WTC11 (cell line): Measurements from ENCODE around the gene PDGFRB. TPM values are rescaled to one million over a fixed set of nuclear protein-coding genes. Genes with fewer than 3 reads are reported as not detected.
A peak's percentile ranks its signal among the peaks of the same experiment; 100 is the strongest.

ENCODE experiments used
- ATAC-seq: fragments of 200-7000 bp; cut with Tn5 transposase; 2 replicates; pipeline ENCODE4 v1.10.0; 2021; ENCODE audit warnings: mild to moderate bottlenecking, moderate library complexity
- CTCF ChIA-PET: fragments of 300-600 bp; sonication (Branson Sonifier 250); formaldehyde crosslinking; loops from one replicate; lab custom pipeline; 2021; ENCODE audit warnings: antibody characterized with exemption; lab: Charles Lee
- POLR2A ChIA-PET: fragments of 350-600 bp; sonication (Branson Sonifier 250); formaldehyde crosslinking; loops from one replicate; lab custom pipeline; 2021; ENCODE audit warnings: antibody characterized with exemption; lab: Charles Lee
- DNase-seq: peaks from one replicate; pipeline ENCODE4 v3.0.0; 2021; ENCODE audit warnings: low spot score
- H3K27ac Mint-ChIP-seq: 2 replicates; pipeline ENCODE4 v1.8.0; 2021; ENCODE audit warnings: mixed read lengths
- H3K27me3 Mint-ChIP-seq: 2 replicates; pipeline ENCODE4 v1.8.0; 2021; ENCODE audit warnings: low read depth, mild to moderate bottlenecking, moderate library complexity, mixed read lengths
- H3K36me3 Mint-ChIP-seq: 2 replicates; pipeline ENCODE4 v1.8.0; 2021; ENCODE audit warnings: mixed read lengths
- H3K4me1 Mint-ChIP-seq: 2 replicates; pipeline ENCODE4 v1.8.0; 2022; ENCODE audit warnings: mixed read lengths
- H3K4me3 Mint-ChIP-seq: 2 replicates; pipeline ENCODE4 v1.8.0; 2021; ENCODE audit warnings: mild to moderate bottlenecking, moderate library complexity, mixed read lengths
- H3K9me3 Mint-ChIP-seq: 2 replicates; pipeline ENCODE4 v1.8.0; 2021; ENCODE audit warnings: mixed read lengths
- ATF1 ChIP-seq: sonication (generic); formaldehyde crosslinking; IDR thresholded peaks from 2 replicates; pipeline ENCODE4 v1.8.1; 2023; ENCODE audit warnings: mild to moderate bottlenecking, moderate library complexity, missing genetic modification reagents
- ATF2 ChIP-seq: sonication (generic); formaldehyde crosslinking; IDR thresholded peaks from 2 replicates; pipeline ENCODE4 v1.8.1; 2022; ENCODE audit warnings: low read depth, missing genetic modification reagents, borderline replicate concordance
- CBFB ChIP-seq: sonication (generic); formaldehyde crosslinking; IDR thresholded peaks from 2 replicates; pipeline ENCODE4 v1.8.1; 2022; ENCODE audit warnings: mild to moderate bottlenecking, low read depth, missing genetic modification reagents
- CDX4 ChIP-seq: fragments of 250-450 bp; sonication (Bioruptor Pico); IDR thresholded peaks from 2 replicates; pipeline ENCODE4 v1.9.0; 2021; ENCODE audit warnings: moderate library complexity, mild to moderate bottlenecking, inconsistent platforms, borderline replicate concordance
- CTCF ChIP-seq: fragments of 200-600 bp; IDR thresholded peaks from 2 replicates; pipeline ENCODE4 v1.8.0; 2022; ENCODE audit warnings: antibody characterized with exemption
- E2F4 ChIP-seq: sonication (generic); formaldehyde crosslinking; IDR thresholded peaks from 2 replicates; pipeline ENCODE4 v1.8.1; 2022; ENCODE audit warnings: low read depth, mild to moderate bottlenecking, moderate library complexity, missing genetic modification reagents, borderline replicate concordance
- ETV6 ChIP-seq: sonication (generic); formaldehyde crosslinking; IDR thresholded peaks from 2 replicates; pipeline ENCODE4 v1.8.1; 2022; ENCODE audit warnings: mild to moderate bottlenecking, missing genetic modification reagents
- FOXJ3 ChIP-seq: sonication (generic); formaldehyde crosslinking; IDR thresholded peaks from 2 replicates; pipeline ENCODE4 v1.9.0; 2021; ENCODE audit warnings: missing genetic modification reagents, mild to moderate bottlenecking, borderline replicate concordance
- FOXP1 ChIP-seq: sonication (generic); formaldehyde crosslinking; IDR thresholded peaks from 2 replicates; pipeline ENCODE4 v1.8.0; 2022; ENCODE audit warnings: missing genetic modification reagents, mild to moderate bottlenecking, moderate library complexity, borderline replicate concordance
- GABPB1 ChIP-seq: sonication (generic); formaldehyde crosslinking; IDR thresholded peaks from 2 replicates; pipeline ENCODE4 v1.8.1; 2023; ENCODE audit warnings: mild to moderate bottlenecking, missing genetic modification reagents
- HMGXB4 ChIP-seq: sonication (generic); formaldehyde crosslinking; IDR thresholded peaks from 2 replicates; pipeline ENCODE4 v1.8.1; 2023; ENCODE audit warnings: mild to moderate bottlenecking, moderate library complexity, missing genetic modification reagents
- IRF1 ChIP-seq: sonication (generic); formaldehyde crosslinking; IDR thresholded peaks from 2 replicates; pipeline ENCODE4 v1.8.0; 2023; ENCODE audit warnings: missing genetic modification reagents
- NFATC4 ChIP-seq: fragments of 250-450 bp; sonication (Bioruptor Pico); IDR thresholded peaks from 2 replicates; pipeline ENCODE4 v1.9.0; 2021; ENCODE audit warnings: mild to moderate bottlenecking
- ZNF138 ChIP-seq: sonication (generic); formaldehyde crosslinking; conservative IDR thresholded peaks from 2 replicates; pipeline ENCODE4 v1.8.1; 2022; ENCODE audit warnings: mild to moderate bottlenecking, moderate library complexity, missing genetic modification reagents
- ZNF281 ChIP-seq: sonication (generic); formaldehyde crosslinking; IDR thresholded peaks from 2 replicates; pipeline ENCODE4 v1.8.0; 2023; ENCODE audit warnings: mild to moderate bottlenecking, missing genetic modification reagents
- ZNF317 ChIP-seq: sonication (generic); formaldehyde crosslinking; IDR thresholded peaks from 2 replicates; pipeline ENCODE4 v1.8.1; 2023; ENCODE audit warnings: low read depth, mild to moderate bottlenecking, moderate library complexity, missing genetic modification reagents, borderline replicate concordance
- ZNF425 ChIP-seq: fragments of 250-450 bp; sonication (Bioruptor Pico); conservative IDR thresholded peaks from 2 replicates; pipeline ENCODE4 v1.9.0; 2021; ENCODE audit warnings: mild to moderate bottlenecking
- ZNF512 ChIP-seq: sonication (generic); formaldehyde crosslinking; IDR thresholded peaks from 2 replicates; pipeline ENCODE4 v1.8.1; 2022; ENCODE audit warnings: missing genetic modification reagents, borderline replicate concordance
- total RNA-seq: library from RNA; stranded (reverse); gene quantifications from 3 replicates; pipeline ENCODE4 v1.2.3, GENCODE V29; 2021

Gene PDGFRB
- total RNA-seq, 1 experiment from 2014 or later = 5.1 TPM

GRCh38 chr5:150190987-150191386, 35.3 kb upstream of the PDGFRB start:
- Mint-ChIP-seq H3K36me3 (no peaks in the 10 kb centered on the region), H3K4me1 (peaks cover 13% of the 10 kb centered on the region), H3K27ac (no peak overlapping the region), H3K4me3 (peak overlapping the region; percentile 51), H3K27me3 (peaks cover 72% of the 10 kb centered on the region), H3K9me3 (no peaks in the 10 kb centered on the region)
- ChIA-PET CTCF (interaction anchor here (0.9 to 2.6 kb wide), 5 partner anchors 15 to 66 kb away, joined by 3 to 19 read pairs (median 7); partner anchors contain the start of gene CDX1), POLR2A (interaction anchor here (0.6 kb wide), 1 partner anchor 30 kb away, joined by 3 read pairs; no protein-coding TSS in a partner anchor)
- ATAC-seq = peak; percentile 24
- TF ChIP-seq ZNF281 (CRISPR knock-in tag) (no peak), ATF1 (CRISPR knock-in tag) (no peak), FOXJ3 (CRISPR knock-in tag) (no peak), IRF1 (CRISPR knock-in tag) (no peak), ZNF425 (no peak), GABPB1 (no peak), E2F4 (CRISPR knock-in tag) (no peak), NFATC4 (no peak), ZNF138 (no peak), CTCF (no peak), HMGXB4 (CRISPR knock-in tag) (no peak), ETV6 (CRISPR knock-in tag) (no peak), CBFB (no peak), ZNF317 (CRISPR knock-in tag) (no peak), FOXP1 (CRISPR knock-in tag) (no peak), ATF2 (CRISPR knock-in tag) (no peak), ZNF512 (CRISPR knock-in tag) (no peak), CDX4 (CRISPR knock-in tag) (no peak)
- no peak for DNase-seq
